Osteoblast (primary cell): Measurements from ENCODE around the gene ADRA2A. TPM values are rescaled to one million over a fixed set of nuclear protein-coding genes. Genes with fewer than 3 reads are reported as not detected.

ENCODE experiments used
- DNase-seq: peaks from one replicate; pipeline ENCODE4 v3.0.0; 2011; ENCODE audit warnings: low spot score, mixed read lengths; ENCODE audit not compliant: insufficient read length; ENCODE audit errors: missing footprints
- H2AFZ ChIP-seq: 2 replicates; pipeline ENCODE4 v1.6.0; 2011; ENCODE audit warnings: mild to moderate bottlenecking, low read length
- H3K27ac ChIP-seq: 2 replicates; pipeline ENCODE4 v1.5.1; 2011; ENCODE audit warnings: mild to moderate bottlenecking, low read depth, low read length, moderate library complexity
- H3K27me3 ChIP-seq: 2 replicates; pipeline ENCODE4 v1.6.0; 2012; ENCODE audit warnings: mild to moderate bottlenecking, control low read depth, inconsistent platforms, low read length, moderate library complexity; ENCODE audit not compliant: insufficient read depth
- H3K36me3 ChIP-seq: 2 replicates; pipeline ENCODE4 v1.5.1; 2011; ENCODE audit warnings: mild to moderate bottlenecking, low read length, control low read depth, moderate library complexity; ENCODE audit not compliant: insufficient read depth
- H3K4me1 ChIP-seq: 2 replicates; pipeline ENCODE4 v1.5.1; 2011; ENCODE audit warnings: mild to moderate bottlenecking, low read length, control low read depth, moderate library complexity; ENCODE audit not compliant: insufficient read depth
- H3K4me2 ChIP-seq: 2 replicates; pipeline ENCODE4 v1.6.0; 2011; ENCODE audit warnings: mild to moderate bottlenecking, low read length; ENCODE audit not compliant: insufficient read depth
- H3K4me3 ChIP-seq: fragments of 200-600 bp; sonication (generic); 3 replicates; pipeline ENCODE4 v1.5.1; 2012; ENCODE audit warnings: mild to moderate bottlenecking, low read length, inconsistent platforms; ENCODE audit not compliant: insufficient read depth
- H3K79me2 ChIP-seq: 2 replicates; pipeline ENCODE4 v1.6.0; 2012; ENCODE audit warnings: mild to moderate bottlenecking, low read length, control low read depth, inconsistent platforms; ENCODE audit not compliant: insufficient read depth
- H3K9me3 ChIP-seq: 2 replicates; pipeline ENCODE4 v1.5.1; 2011; ENCODE audit warnings: low read depth, low read length, control low read depth
- H4K20me1 ChIP-seq: 2 replicates; pipeline ENCODE4 v1.6.0; 2012; ENCODE audit warnings: mild to moderate bottlenecking, low read length, control low read depth; ENCODE audit not compliant: insufficient read depth
- CTCF ChIP-seq: IDR thresholded peaks from 2 replicates; pipeline ENCODE4 v1.5.1; 2011; ENCODE audit warnings: mild to moderate bottlenecking, low read depth, low read length, moderate library complexity; ENCODE audit errors: extremely low read depth
- total RNA-seq: library from RNA; depleted of rRNA; stranded (reverse); fragments of >200 nt; gene quantifications from 2 replicates; pipeline ENCODE4 v1.2.3, GENCODE V29; 2012

ADRA2A gene
- total RNA-seq, 1 donor = 0.72 TPM

DNA sequence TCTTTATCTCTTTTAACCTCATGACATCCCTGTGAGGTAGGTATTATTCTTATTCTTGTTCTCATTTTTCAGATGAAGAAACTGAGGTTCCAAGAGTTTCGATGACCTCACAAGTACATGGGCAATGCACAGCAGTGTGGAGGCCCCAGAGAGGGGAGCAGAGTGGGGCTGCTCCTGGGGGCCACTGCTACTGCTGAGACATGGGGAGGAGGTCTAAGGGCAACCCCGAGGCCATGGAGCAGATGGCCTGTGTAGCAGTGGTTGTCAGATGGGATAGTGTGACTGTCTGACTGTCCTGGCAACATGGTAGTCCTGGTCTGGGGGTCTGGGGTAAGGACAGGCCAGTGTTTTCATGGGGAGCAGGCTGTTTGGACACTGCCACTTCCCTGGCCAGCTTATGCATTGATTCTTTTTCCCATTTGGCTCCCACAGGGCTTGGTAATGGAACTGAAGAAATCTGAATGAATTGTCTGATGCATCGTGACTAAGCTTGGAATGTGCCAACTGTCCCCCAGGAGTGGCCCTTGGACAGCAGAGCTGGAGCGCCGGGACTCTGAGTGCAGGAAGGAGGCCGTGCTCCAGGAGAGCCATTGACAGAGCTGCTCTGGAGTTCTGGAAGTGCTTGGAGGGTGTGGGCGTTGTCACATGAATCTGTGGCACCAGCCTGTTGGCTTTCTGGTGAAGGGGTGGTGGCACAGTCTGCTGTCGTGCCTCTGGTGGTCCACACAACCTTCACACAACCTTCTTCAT is 40.9 kb downstream of the ADRA2A start:
- H3K27me3 ChIP-seq = no peaks in the 10 kb centered on the region
- DNase-seq = no peak
- H3K4me3 ChIP-seq = no peak overlapping the region
- no peaks in the 10 kb centered on the region for H3K9me3 ChIP-seq
- H3K79me2 ChIP-seq = no peaks in the 10 kb centered on the region
- H2AFZ ChIP-seq = no peak overlapping the region
- no peaks in the 10 kb centered on the region for H4K20me1 ChIP-seq
- H3K36me3 ChIP-seq = no peaks in the 10 kb centered on the region
- H3K4me1 ChIP-seq = no peaks in the 10 kb centered on the region
- no peak overlapping the region for H3K4me2 ChIP-seq
- TF ChIP-seq CTCF = no peak
- H3K27ac ChIP-seq = no peak overlapping the region

- H2AFZ ChIP-seq = no peak overlapping the region
- H3K79me2 ChIP-seq = no peaks in the 10 kb centered on the region
- no peaks in the 10 kb centered on the region for H3K36me3 ChIP-seq
- no peaks in the 10 kb centered on the region for H4K20me1 ChIP-seq
- H3K27me3 ChIP-seq = no peaks in the 10 kb centered on the region
- H3K27ac ChIP-seq = no peak overlapping the region
- no peak for DNase-seq
- no peak for TF ChIP-seq CTCF
- no peaks in the 10 kb centered on the region for H3K9me3 ChIP-seq
- H3K4me2 ChIP-seq = no peak overlapping the region
- no peak overlapping the region for H3K4me3 ChIP-seq
- H3K4me1 ChIP-seq = no peaks in the 10 kb centered on the region
Measured at GRCh38 chr10:111118758-111119157, 41.9 kb downstream of the ADRA2A start.

- H3K27me3 ChIP-seq = no peaks in the 10 kb centered on the region
- no peaks in the 10 kb centered on the region for H3K4me1 ChIP-seq
- no peak overlapping the region for H3K4me2 ChIP-seq
- H2AFZ ChIP-seq = no peak overlapping the region
- H3K36me3 ChIP-seq = no peaks in the 10 kb centered on the region
- no peak overlapping the region for H3K4me3 ChIP-seq
- TF ChIP-seq CTCF = no peak
- no peaks in the 10 kb centered on the region for H3K79me2 ChIP-seq
- DNase-seq = no peak
- no peak overlapping the region for H3K27ac ChIP-seq
- no peaks in the 10 kb centered on the region for H4K20me1 ChIP-seq
- no peaks in the 10 kb centered on the region for H3K9me3 ChIP-seq
Measured at GRCh38 chr10:111119637-111120036, 42.8 kb downstream of the ADRA2A start.

GRCh38 chr10:111122127-111122526 is 45.3 kb downstream of the ADRA2A start:
- Histone ChIP-seq H2AFZ (no peak overlapping the region), H3K27me3 (no peaks in the 10 kb centered on the region), H3K4me1 (no peaks in the 10 kb centered on the region), H4K20me1 (no peaks in the 10 kb centered on the region), H3K9me3 (no peaks in the 10 kb centered on the region), H3K4me2 (no peak overlapping the region), H3K4me3 (no peak overlapping the region), H3K36me3 (no peaks in the 10 kb centered on the region), H3K27ac (no peak overlapping the region), H3K79me2 (no peaks in the 10 kb centered on the region)
- DNase-seq = no peak
- no peak for TF ChIP-seq CTCF
